Lung (tissue), 16 donors: ENCODE measurements around the gene COX6A2. TPM values are rescaled to one million over a fixed set of nuclear protein-coding genes. Genes with fewer than 3 reads are reported as not detected.

Source experiments
- ATAC-seq: fragments of 200-7000 bp; cut with Tn5 transposase; one replicate; pipeline ENCODE4 v1.9.1; 2020; ENCODE audit warnings: moderate number of reproducible peaks; ENCODE audit not compliant: insufficient read depth, low FRiP score
- DNase-seq, 3 donors: peaks; one replicate each; pipeline ENCODE4 v3.0.0-alpha.2; 2013 to 2017
- H3K27ac ChIP-seq, 2 donors: one replicate each; pipeline ENCODE4 v1.5.1; 2013; ENCODE audit warnings: mild to moderate bottlenecking in 2 of 2, moderate library complexity in 2 of 2, control low read depth in 1 of 2, inconsistent platforms in 1 of 2, low read depth in 1 of 2, low read length in 1 of 2
- H3K27me3 ChIP-seq, 3 donors: one replicate each; pipeline ENCODE4 v1.5.1; 2013; ENCODE audit warnings: low read length in 2 of 3; ENCODE audit not compliant: control insufficient read depth in 3 of 3, insufficient read depth in 3 of 3
- H3K36me3 ChIP-seq, 4 donors: one replicate each; pipeline ENCODE4 v1.5.1; 2013; ENCODE audit warnings: low read length in 4 of 4, mild to moderate bottlenecking in 1 of 4, moderate library complexity in 1 of 4; ENCODE audit not compliant: control insufficient read depth in 4 of 4, insufficient read depth in 4 of 4
- H3K4me1 ChIP-seq, 5 donors: one replicate each; pipeline ENCODE4 v1.5.1; 2013; ENCODE audit warnings: low read length in 5 of 5, mild to moderate bottlenecking in 2 of 5, moderate library complexity in 1 of 5; ENCODE audit not compliant: control insufficient read depth in 5 of 5, insufficient read depth in 5 of 5
- H3K4me3 ChIP-seq: one replicate; pipeline ENCODE4 v1.5.1; 2013; ENCODE audit warnings: mild to moderate bottlenecking, control low read depth, moderate library complexity
- H3K9ac ChIP-seq, 2 donors: one replicate each; pipeline ENCODE4 v1.5.1; 2013; ENCODE audit warnings: low read length in 2 of 2, control low read depth in 1 of 2; ENCODE audit not compliant: insufficient read depth in 1 of 2
- H3K9me3 ChIP-seq, 4 donors: one replicate each; pipeline ENCODE4 v1.5.1; 2013; ENCODE audit warnings: low read length in 3 of 4, mild to moderate bottlenecking in 1 of 4, moderate library complexity in 1 of 4; ENCODE audit not compliant: control insufficient read depth in 4 of 4, insufficient read depth in 3 of 4
- CTCF ChIP-seq: IDR thresholded peaks from 2 replicates; pipeline ENCODE4 v1.5.1; 2012; ENCODE audit warnings: mild to moderate bottlenecking; ENCODE audit errors: control extremely low read depth, extremely low read depth
- WGBS, 2 donors: extraction: QIAGEN DNeasy Blood & Tissue Kit; methylation state at CpG; one replicate each; pipeline ENCODE4 v1.1.7; 2013; 5-methylcytosine and 5-hydroxymethylcytosine counted together
- long read RNA-seq, 5 donors: transcript quantifications; one replicate each; lab custom pipeline, GENCODE V29; 2026
- polyA plus RNA-seq, 2 donors: library from polyadenylated mRNA; stranded (reverse); fragments of 200-250 nt; gene quantifications; one replicate each; pipeline ENCODE4 v1.2.1, GENCODE V29; 2013
- total RNA-seq, 2 donors: library from RNA; depleted of rRNA in 1 of 2; stranded (reverse); fragments of >200 nt in 1 of 2; gene quantifications; one replicate each; pipeline ENCODE4 v1.2.1, GENCODE V29; 2014 to 2021
- donor health status: control.
- donor health status: control.
- donor health status: Bipolar disorder and iron deficiency.
- donor health status: healthy.
- donor health status: DM: yes; HTN: yes; CAD: no.

The COX6A2 gene
- total RNA-seq (not detected), polyA plus RNA-seq (not detected)
- long read RNA-seq, donor 1, partial matches to known transcripts, result 0 of 2 reads
- long read RNA-seq, donor 1, other reads (novel, unspliced or antisense), result 0 of 2 reads
- long read RNA-seq, donor 2, result 0 reads
- long read RNA-seq, donor 3, result 0 reads
- long read RNA-seq, donor 4, partial matches to known transcripts, result 0 of 1 reads
- long read RNA-seq, donor 4, other reads (novel, unspliced or antisense), result 0 of 1 reads
- long read RNA-seq, donor 5, result 0 reads

GRCh38 chr16:31428279-31428597 is at the start of gene COX6A2:
COX6A2 (minus strand) TSS chr16:31428360; CDS start chr16:31428325, 35 bp downstream.
- ATAC-seq (no peak), DNase-seq (no peak)
- Histone ChIP-seq H3K9me3 (no peaks in the 10 kb centered on the region), H3K27ac (peak within 1 kb of the TSS in 1 of 2 donors; percentile 95), H3K36me3 (peaks cover 0 to 3% (median 0%) of the 10 kb centered on the region in 4 donors), H3K4me1 (peaks cover 0 to 6% (median 0%) of the 10 kb centered on the region in 5 donors), H3K27me3 (peaks cover 0 to 15% (median 4%) of the 10 kb centered on the region in 3 donors), H3K9ac (no peak within 1 kb of the TSS), H3K4me3 (no peak within 1 kb of the TSS)
- 61 to 72% methylated on average over 7 of the region's 7 CpGs for WGBS, 2 donors
- no peak for TF ChIP-seq CTCF

GRCh38 chr16:31477220-31478216 is 49.4 kb upstream of the COX6A2 start:
- Histone ChIP-seq H3K4me3 (peak overlapping the region; percentile 5), H3K27me3 (no peaks in the 10 kb centered on the region), H3K27ac (peak overlapping the region in 1 of 2 donors; percentile 86), H3K9ac (no peak overlapping the region), H3K9me3 (no peaks in the 10 kb centered on the region), H3K4me1 (peaks cover 0 to 13% (median 3%) of the 10 kb centered on the region in 5 donors), H3K36me3 (peaks cover 6 to 23% (median 17%) of the 10 kb centered on the region in 4 donors)
- DNase-seq (peak; percentile 34 to 66 (median 52)), ATAC-seq (peak; percentile 49)
- 41 to 47% methylated on average over 58 to 67 of the region's 67 CpGs for WGBS, 2 donors
- TF ChIP-seq CTCF, result no peak

GRCh38 chr16:31476303-31477219 is 48.4 kb upstream of the COX6A2 start:
- no peak for TF ChIP-seq CTCF
- H3K9me3 ChIP-seq, result no peaks in the 10 kb centered on the region
- WGBS, 2 donors, result 40 to 44% methylated on average over 64 to 68 of the region's 68 CpGs
- peak overlapping the region in 1 of 2 donors; percentile 86 for H3K27ac ChIP-seq
- H3K4me3 ChIP-seq, result peak overlapping the region; percentile 10
- H3K9ac ChIP-seq, result no peak overlapping the region
- no peaks in the 10 kb centered on the region for H3K27me3 ChIP-seq
- peaks cover 0 to 14% (median 3%) of the 10 kb centered on the region in 5 donors for H3K4me1 ChIP-seq
- peaks cover 6 to 23% (median 17%) of the 10 kb centered on the region in 4 donors for H3K36me3 ChIP-seq
- peak; percentile 59 for ATAC-seq
- peak; percentile 36 to 62 (median 48) for DNase-seq
